ENCODE results near the gene DENND1A. TPM values are rescaled to one million over a fixed set of nuclear protein-coding genes. Genes with fewer than 3 reads are reported as not detected.

DENND1A gene
- total RNA-seq, 1 experiment from 2014 or later = 29.7 TPM

DNA sequence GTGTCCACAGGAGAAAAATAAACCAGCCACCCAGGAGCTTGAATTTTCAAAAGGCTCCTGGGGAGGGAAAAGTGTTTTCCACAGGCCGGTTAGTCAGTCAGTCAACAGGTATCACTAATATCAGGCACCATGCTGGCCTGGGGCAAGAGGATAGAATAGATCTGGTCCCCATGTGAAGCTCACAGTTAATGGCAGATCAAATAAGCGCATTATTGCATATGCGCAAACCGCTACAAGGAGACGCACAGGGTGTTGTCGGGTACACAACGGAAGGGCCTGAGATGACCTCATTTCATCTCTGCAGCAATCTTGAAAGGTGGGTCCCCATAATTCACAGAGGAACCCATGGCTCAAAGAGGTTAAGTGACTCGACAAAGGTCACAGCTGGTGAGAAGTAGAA, 313.2 kb downstream of the DENND1A start:
- TF ChIP-seq, protein P1, sequence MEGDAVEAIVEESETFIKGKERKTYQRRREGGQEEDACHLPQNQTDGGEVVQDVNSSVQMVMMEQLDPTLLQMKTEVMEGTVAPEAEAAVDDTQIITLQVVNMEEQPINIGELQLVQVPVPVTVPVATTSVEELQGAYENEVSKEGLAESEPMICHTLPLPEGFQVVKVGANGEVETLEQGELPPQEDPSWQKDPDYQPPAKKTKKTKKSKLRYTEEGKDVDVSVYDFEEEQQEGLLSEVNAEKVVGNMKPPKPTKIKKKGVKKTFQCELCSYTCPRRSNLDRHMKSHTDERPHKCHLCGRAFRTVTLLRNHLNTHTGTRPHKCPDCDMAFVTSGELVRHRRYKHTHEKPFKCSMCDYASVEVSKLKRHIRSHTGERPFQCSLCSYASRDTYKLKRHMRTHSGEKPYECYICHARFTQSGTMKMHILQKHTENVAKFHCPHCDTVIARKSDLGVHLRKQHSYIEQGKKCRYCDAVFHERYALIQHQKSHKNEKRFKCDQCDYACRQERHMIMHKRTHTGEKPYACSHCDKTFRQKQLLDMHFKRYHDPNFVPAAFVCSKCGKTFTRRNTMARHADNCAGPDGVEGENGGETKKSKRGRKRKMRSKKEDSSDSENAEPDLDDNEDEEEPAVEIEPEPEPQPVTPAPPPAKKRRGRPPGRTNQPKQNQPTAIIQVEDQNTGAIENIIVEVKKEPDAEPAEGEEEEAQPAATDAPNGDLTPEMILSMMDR (conservative IDR thresholded peaks at IDR 0.05; ENCODE audit: low read depth, low read length) = no peak
- TF ChIP-seq EZH2phosphoT487 (IDR thresholded peaks at IDR 0.05; ENCODE audit: borderline replicate concordance, low read length) (no peak), EZH2 (IDR thresholded peaks at IDR 0.05; ENCODE audit: low read length, unreplicated experiment) (no peak)
- ChIA-PET CTCF (no interaction called here), POLR2A (ENCODE audit: unreplicated experiment) (no interaction called here)
- intact Hi-C loops (cut with micrococcal nuclease) = no loop called here
- no TSS peak for BruUV-seq (replicated peaks)
- no peaks in the 10 kb centered on the region for H4K20me1 ChIP-seq (ENCODE audit: low read length)
- no peaks in the 10 kb centered on the region for H3F3A ChIP-seq (ENCODE audit: low read length, unreplicated experiment)
- H3K9me3 ChIP-seq (ENCODE audit: low read length) = no peaks in the 10 kb centered on the region
- no peak for ATAC-seq
- H3K36me3 ChIP-seq (ENCODE audit: low read depth, low read length) = no peaks in the 10 kb centered on the region
- no peaks in the 10 kb centered on the region for H3K9me2 ChIP-seq (replicated peaks; ENCODE audit: low read length)
- no peak overlapping the region for H3K4me3 ChIP-seq (ENCODE audit: low read length)
- H3K27me3 ChIP-seq (ENCODE audit: low read length) = no peaks in the 10 kb centered on the region
- H3K4me1 ChIP-seq (ENCODE audit: insufficient read depth, low read length) = no peaks in the 10 kb centered on the region
- H3K9ac ChIP-seq (ENCODE audit: low read length) = no peak overlapping the region
- no peak for DNase-seq
- no peak overlapping the region for H2AFZ ChIP-seq (ENCODE audit: low read length)
- no peak overlapping the region for H3K27ac ChIP-seq (ENCODE audit: low read length)
- H3K79me2 ChIP-seq (ENCODE audit: low read length) = no peaks in the 10 kb centered on the region
- H3K4me2 ChIP-seq (ENCODE audit: low read length) = no peak overlapping the region

DNA sequence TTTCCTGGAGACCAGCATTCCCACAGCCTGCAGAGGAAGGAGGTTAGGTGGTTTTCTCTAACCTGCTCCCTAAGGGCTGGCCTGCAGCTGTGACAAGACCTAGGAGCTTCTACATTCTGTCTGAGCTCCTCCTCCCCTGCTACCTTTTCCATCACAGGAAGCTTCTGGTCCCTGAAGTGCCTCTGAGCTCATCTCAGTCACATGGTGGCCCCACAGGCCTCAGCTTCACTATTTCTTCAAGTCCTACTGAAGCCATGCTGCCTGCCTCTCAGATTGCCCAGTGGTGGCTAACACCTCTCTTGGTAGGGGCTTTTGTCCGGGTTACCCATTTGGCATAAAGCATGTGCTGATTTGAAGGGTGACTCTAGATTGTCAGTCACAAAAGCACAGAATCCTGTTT, 314.5 kb downstream of the DENND1A start:
- no TSS peak for BruUV-seq (replicated peaks)
- H3K27me3 ChIP-seq (ENCODE audit: low read length) = no peaks in the 10 kb centered on the region
- H3K4me1 ChIP-seq (ENCODE audit: insufficient read depth, low read length) = no peaks in the 10 kb centered on the region
- no peak overlapping the region for H2AFZ ChIP-seq (ENCODE audit: low read length)
- no peaks in the 10 kb centered on the region for H3K9me3 ChIP-seq (ENCODE audit: low read length)
- TF ChIP-seq, protein P1 (conservative IDR thresholded peaks at IDR 0.05; ENCODE audit: low read depth, low read length) = no peak
- TF ChIP-seq EZH2phosphoT487 (IDR thresholded peaks at IDR 0.05; ENCODE audit: borderline replicate concordance, low read length) (no peak), EZH2 (IDR thresholded peaks at IDR 0.05; ENCODE audit: low read length, unreplicated experiment) (no peak)
- no peaks in the 10 kb centered on the region for H3F3A ChIP-seq (ENCODE audit: low read length, unreplicated experiment)
- H3K27ac ChIP-seq (ENCODE audit: low read length) = no peak overlapping the region
- H3K4me2 ChIP-seq (ENCODE audit: low read length) = no peak overlapping the region
- H3K4me3 ChIP-seq (ENCODE audit: low read length) = no peak overlapping the region
- H4K20me1 ChIP-seq (ENCODE audit: low read length) = no peaks in the 10 kb centered on the region
- no peaks in the 10 kb centered on the region for H3K79me2 ChIP-seq (ENCODE audit: low read length)
- intact Hi-C loops (cut with micrococcal nuclease) = no loop called here
- ChIA-PET CTCF (no interaction called here), POLR2A (ENCODE audit: unreplicated experiment) (no interaction called here)
- no peaks in the 10 kb centered on the region for H3K9me2 ChIP-seq (replicated peaks; ENCODE audit: low read length)
- no peak overlapping the region for H3K9ac ChIP-seq (ENCODE audit: low read length)
- ATAC-seq = no peak
- H3K36me3 ChIP-seq (ENCODE audit: low read depth, low read length) = no peaks in the 10 kb centered on the region
- DNase-seq = no peak

DNA sequence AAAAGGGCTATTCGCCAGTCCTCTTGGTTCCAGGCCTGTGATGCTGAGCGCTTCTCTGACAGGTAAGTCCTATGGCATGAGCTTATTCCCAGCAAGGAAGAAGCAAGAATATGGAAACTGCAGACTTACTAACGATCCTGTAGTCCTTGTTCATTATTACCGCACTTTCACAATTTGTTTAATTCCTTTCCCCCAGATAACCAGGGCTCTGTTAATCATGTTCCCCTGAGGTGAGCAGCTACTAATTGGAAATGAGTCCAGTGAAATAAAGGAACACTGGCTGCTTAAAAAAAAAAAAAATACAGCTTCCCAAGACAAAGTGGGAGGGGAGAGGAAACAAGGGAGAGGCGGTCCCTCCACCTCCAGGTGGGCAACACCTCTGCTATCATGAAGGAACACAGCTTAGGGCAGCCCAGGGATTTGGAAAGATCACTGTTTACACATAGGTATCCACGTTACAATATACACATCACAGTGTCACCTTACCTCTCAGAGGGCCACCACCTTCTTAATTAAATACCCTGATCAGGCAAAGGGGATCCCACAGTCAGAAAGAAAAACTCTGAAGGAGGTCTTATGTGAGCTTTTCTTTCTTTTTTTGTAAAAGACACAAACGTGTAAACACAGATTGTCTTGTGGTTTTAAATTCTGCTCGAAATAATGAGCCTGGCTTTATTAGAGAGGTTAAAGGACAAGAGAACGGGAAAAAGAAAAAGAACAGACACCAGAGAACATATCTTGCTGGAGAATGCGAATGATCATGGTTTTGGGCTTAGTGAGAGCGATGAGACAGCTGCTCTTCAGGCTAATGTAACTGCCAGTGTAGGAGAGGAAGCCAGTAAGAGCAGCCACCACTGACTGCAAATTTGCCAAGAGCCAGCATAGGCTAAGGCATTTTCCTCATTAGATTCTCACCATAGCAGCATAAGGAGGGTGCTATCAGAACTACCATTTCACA, 315.3 kb downstream of the DENND1A start:
- H3K9ac ChIP-seq (ENCODE audit: low read length) = no peak overlapping the region
- H3K4me2 ChIP-seq (ENCODE audit: low read length) = no peak overlapping the region
- no peak overlapping the region for H3K27ac ChIP-seq (ENCODE audit: low read length)
- no peak overlapping the region for H3K4me3 ChIP-seq (ENCODE audit: low read length)
- H3K9me3 ChIP-seq (ENCODE audit: low read length) = no peaks in the 10 kb centered on the region
- no peaks in the 10 kb centered on the region for H3K79me2 ChIP-seq (ENCODE audit: low read length)
- BruUV-seq (replicated peaks) = no TSS peak
- H4K20me1 ChIP-seq (ENCODE audit: low read length) = no peaks in the 10 kb centered on the region
- TF ChIP-seq, protein P1 (conservative IDR thresholded peaks at IDR 0.05; ENCODE audit: low read depth, low read length) = no peak
- TF ChIP-seq EZH2 (IDR thresholded peaks at IDR 0.05; ENCODE audit: low read length, unreplicated experiment) = no peak
- TF ChIP-seq EZH2phosphoT487 (IDR thresholded peaks at IDR 0.05; ENCODE audit: borderline replicate concordance, low read length) = no peak
- DNase-seq = no peak
- H3K27me3 ChIP-seq (ENCODE audit: low read length) = no peaks in the 10 kb centered on the region
- ChIA-PET CTCF (no interaction called here), POLR2A (ENCODE audit: unreplicated experiment) (no interaction called here)
- H3K9me2 ChIP-seq (replicated peaks; ENCODE audit: low read length) = no peaks in the 10 kb centered on the region
- no peaks in the 10 kb centered on the region for H3K4me1 ChIP-seq (ENCODE audit: insufficient read depth, low read length)
- H3F3A ChIP-seq (ENCODE audit: low read length, unreplicated experiment) = no peaks in the 10 kb centered on the region
- ATAC-seq = no peak
- no peaks in the 10 kb centered on the region for H3K36me3 ChIP-seq (ENCODE audit: low read depth, low read length)
- intact Hi-C loops (cut with micrococcal nuclease) = no loop called here
- no peak overlapping the region for H2AFZ ChIP-seq (ENCODE audit: low read length)

Data from PC-3 (cell line).